BLaER1 treated with 17β-estradiol and CSF1 and Interleukin-3, amounts not matched to agents 10 nM and 100 nM (cell line): ENCODE results near the gene NPC2.

Source experiments
- H3K27ac ChIP-seq, 11 experiments: shearing (Covaris generic); formaldehyde crosslinking; 2 replicates each; pipeline ENCODE4 v1.8.1; 2022
- H3K27me3 ChIP-seq, 11 experiments: shearing (Covaris generic); formaldehyde crosslinking; 2 replicates each; pipeline ENCODE4 v1.8.1; 2022
- H3K36me3 ChIP-seq, 11 experiments: shearing (Covaris generic); formaldehyde crosslinking; 2 replicates each; pipeline ENCODE4 v1.8.1; 2022
- H3K4me1 ChIP-seq, 10 experiments: shearing (Covaris generic); formaldehyde crosslinking; 2 replicates each; pipeline ENCODE4 v1.8.1; 2022
- H3K4me2 ChIP-seq, 11 experiments: shearing (Covaris generic); formaldehyde crosslinking; 2 replicates each; pipeline ENCODE4 v1.8.1; 2022
- H3K4me3 ChIP-seq, 10 experiments: shearing (Covaris generic); formaldehyde crosslinking; 2 replicates each; pipeline ENCODE4 v1.8.1; 2022
- H3K9ac ChIP-seq, 11 experiments: shearing (Covaris generic); formaldehyde crosslinking; 2 replicates each; pipeline ENCODE4 v1.8.1; 2022
- H3K9me3 ChIP-seq, 11 experiments: shearing (Covaris generic); formaldehyde crosslinking; replicated peaks in 1 of 11; 2 replicates each; pipeline ENCODE4 v1.8.1; 2022
- H4K20me1 ChIP-seq, 11 experiments: shearing (Covaris generic); formaldehyde crosslinking; 2 replicates each; pipeline ENCODE4 v1.8.1; 2022
- Cebpa-rat ChIP-seq, 11 experiments: shearing (Covaris generic); IDR thresholded peaks; 2 replicates each; pipeline ENCODE4 v1.8.1; 2022

Gene NPC2

DNA sequence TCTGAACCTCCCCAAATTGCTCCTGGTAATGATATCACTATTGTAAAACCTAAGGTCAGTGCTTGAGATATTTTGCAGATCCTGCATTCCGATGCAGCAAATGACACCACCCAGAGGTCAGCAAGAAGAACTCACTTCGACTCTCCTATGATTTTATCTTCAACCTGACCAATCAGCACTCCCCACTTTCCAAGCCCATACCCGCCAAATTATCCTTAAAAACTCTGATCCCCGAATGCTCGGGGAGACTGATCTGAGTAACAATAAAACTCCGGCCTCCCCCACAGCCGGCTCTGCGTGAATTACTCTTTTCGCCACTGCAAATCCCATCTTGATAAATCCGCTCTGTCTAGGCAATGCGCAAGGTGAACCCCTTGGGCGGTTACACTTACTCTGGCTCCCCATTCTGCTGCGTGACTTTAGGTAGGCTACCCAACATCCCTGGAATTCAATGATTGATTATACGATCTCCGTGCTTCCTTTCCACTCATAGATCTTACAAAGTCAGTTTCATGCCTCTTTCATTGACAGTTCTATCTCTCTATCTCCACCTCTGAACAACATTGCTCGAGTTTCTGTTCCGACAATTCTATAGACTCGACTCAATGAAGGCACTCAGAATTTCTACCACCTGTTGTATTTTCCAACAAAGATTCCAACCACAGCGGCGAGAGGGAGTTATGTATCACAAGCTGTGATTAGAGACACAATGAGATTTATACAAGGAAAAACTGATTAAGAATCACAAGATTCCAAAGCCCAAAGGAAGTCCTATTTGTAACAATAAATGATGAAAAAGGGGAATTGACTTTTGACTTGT, 939 bp downstream of the NPC2 start:
- peak overlapping the region; percentile 57 to 98 (median 85); a peak in 19 of 22 replicates for H3K27ac ChIP-seq

DNA sequence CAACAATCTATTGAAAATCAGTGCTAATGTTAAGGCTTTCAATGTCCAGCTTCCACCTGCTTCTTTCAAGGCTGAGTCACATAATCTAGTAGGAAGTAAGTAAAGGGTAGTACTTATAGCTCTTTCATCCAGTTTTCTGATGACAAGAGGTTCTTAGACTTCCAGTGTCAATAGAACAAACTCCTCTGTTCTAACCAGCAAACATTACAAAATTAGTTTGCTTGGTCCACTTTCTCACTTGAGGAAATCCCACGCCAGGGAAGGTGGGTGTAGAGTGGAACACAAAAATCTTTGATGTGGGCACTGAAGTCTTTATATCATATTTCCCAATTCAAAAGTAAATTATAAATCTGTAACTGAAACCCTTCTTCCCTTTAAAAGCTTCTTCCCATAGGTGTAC, 2.6 kb downstream of the NPC2 start:
- peaks cover 5 to 50% (median 10%) of the 10 kb centered on the region in 11 experiments; a peak in 15 of 22 replicates for H3K36me3 ChIP-seq
- peaks cover 0 to 4% (median 0%) of the 10 kb centered on the region in 11 experiments; a peak in 6 of 22 replicates for H3K27me3 ChIP-seq
- H4K20me1 ChIP-seq: peaks cover 0 to 71% (median 4%) of the 10 kb centered on the region in 11 experiments; a peak in 13 of 22 replicates
- peak overlapping the region in 3 of 11 experiments; percentile 11 to 98 (median 97); a peak in 2 of 22 replicates for H3K9ac ChIP-seq
- no peak overlapping the region for H3K27ac ChIP-seq
- H3K4me1 ChIP-seq: peaks cover 38 to 79% (median 57%) of the 10 kb centered on the region in 10 experiments
- no peaks in the 10 kb centered on the region for H3K9me3 ChIP-seq
- no peak for TF ChIP-seq Cebpa-rat (IDR thresholded peaks at IDR 0.05)
- peak overlapping the region in 8 of 11 experiments; percentile 4 to 97 (median 18); a peak in 11 of 22 replicates for H3K4me2 ChIP-seq
- peak overlapping the region in 2 of 10 experiments; percentile 97; a peak in 3 of 20 replicates for H3K4me3 ChIP-seq

More for the DNA sequence above, 939 bp downstream of the NPC2 start:
- H3K9me3 ChIP-seq: no peaks in the 10 kb centered on the region
- H3K4me1 ChIP-seq: peaks cover 42 to 75% (median 56%) of the 10 kb centered on the region in 10 experiments
- H3K4me3 ChIP-seq: peak overlapping the region; percentile 78 to 97 (median 94)
- H3K36me3 ChIP-seq: peaks cover 0 to 47% (median 14%) of the 10 kb centered on the region in 11 experiments; a peak in 14 of 22 replicates
- peak overlapping the region; percentile 81 to 98 (median 88) for H3K9ac ChIP-seq
- H3K27me3 ChIP-seq: peaks cover 0 to 4% (median 0%) of the 10 kb centered on the region in 11 experiments; a peak in 6 of 22 replicates
- H4K20me1 ChIP-seq: peaks cover 0 to 54% (median 4%) of the 10 kb centered on the region in 11 experiments; a peak in 12 of 22 replicates
- peak overlapping the region; percentile 87 to 97 (median 91) for H3K4me2 ChIP-seq
- TF ChIP-seq Cebpa-rat (IDR thresholded peaks at IDR 0.05): no peak

DNA sequence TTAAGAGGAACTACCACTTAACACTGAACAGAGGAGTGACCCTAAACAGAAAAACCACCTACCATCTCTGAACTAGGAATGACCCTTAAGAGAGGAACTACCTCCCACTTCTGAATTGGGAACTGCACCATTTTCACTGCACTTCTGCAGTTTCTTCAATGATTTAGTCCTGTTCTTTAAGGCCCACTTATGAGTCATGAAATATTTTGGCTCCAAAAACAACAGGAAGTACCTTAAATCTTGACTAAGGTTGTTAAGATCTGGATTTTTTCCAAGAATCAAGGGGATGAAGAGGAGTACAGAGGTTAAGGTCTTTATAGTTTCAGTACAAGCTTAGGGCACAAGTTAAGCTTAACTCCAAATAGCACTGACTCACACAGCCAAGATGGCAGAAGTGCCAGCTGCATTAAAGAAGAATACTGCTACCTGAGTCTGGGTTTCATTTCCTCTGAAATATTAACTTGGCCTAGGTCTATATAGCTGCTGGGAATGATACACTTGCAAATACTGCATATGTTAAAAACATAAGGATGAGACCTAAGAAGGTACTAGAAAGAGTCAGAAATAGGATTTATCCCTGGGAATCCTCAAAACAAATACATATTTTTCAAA, 4.2 kb downstream of the NPC2 start:
- H3K27me3 ChIP-seq: peaks cover 0 to 4% (median 0%) of the 10 kb centered on the region in 11 experiments; a peak in 6 of 22 replicates
- H3K4me3 ChIP-seq: no peak overlapping the region
- H3K27ac ChIP-seq: peak overlapping the region in 3 of 11 experiments; percentile 1 to 21 (median 5); a peak in 3 of 22 replicates
- peaks cover 0 to 87% (median 4%) of the 10 kb centered on the region in 11 experiments; a peak in 13 of 22 replicates for H4K20me1 ChIP-seq
- H3K9me3 ChIP-seq: no peaks in the 10 kb centered on the region
- peaks cover 20 to 66% (median 26%) of the 10 kb centered on the region in 11 experiments for H3K36me3 ChIP-seq
- peaks cover 23 to 70% (median 42%) of the 10 kb centered on the region in 10 experiments for H3K4me1 ChIP-seq
- TF ChIP-seq Cebpa-rat (IDR thresholded peaks at IDR 0.05): no peak
- peak overlapping the region in 5 of 11 experiments; percentile 11 to 97 (median 87); a peak in 9 of 22 replicates for H3K4me2 ChIP-seq
- H3K9ac ChIP-seq: 0 out of 22 replicates have a peak overlapping the region, but pooled peaks of 1 of the 11 experiments have one; percentile 7

DNA sequence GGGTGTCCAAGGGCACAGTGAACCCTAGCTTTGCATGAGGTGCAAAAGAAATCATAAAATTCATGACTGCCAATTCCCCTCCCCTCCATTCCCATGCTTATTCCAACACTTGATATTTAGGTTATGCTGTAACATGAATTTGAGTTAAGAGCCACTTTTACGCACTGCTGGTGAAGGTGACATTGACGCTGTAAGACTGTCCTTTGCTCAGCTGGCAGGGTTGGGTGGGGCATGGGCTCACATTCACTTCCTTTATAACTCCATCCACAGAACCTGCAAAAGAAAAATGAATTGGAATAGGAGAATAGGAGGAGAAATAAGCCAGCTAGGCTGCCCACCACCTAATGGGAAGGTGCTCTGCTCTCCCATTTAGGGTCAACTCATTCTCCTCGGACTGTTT, 6.9 kb downstream of the NPC2 start:
- H3K9me3 ChIP-seq: no peaks in the 10 kb centered on the region
- peaks cover 40 to 90% (median 48%) of the 10 kb centered on the region in 11 experiments for H3K36me3 ChIP-seq
- H3K27ac ChIP-seq: no peak overlapping the region
- H3K4me2 ChIP-seq: peak overlapping the region in 3 of 11 experiments; percentile 6 to 88 (median 38); a peak in 4 of 22 replicates
- no peaks in the 10 kb centered on the region for H3K27me3 ChIP-seq
- no peak for TF ChIP-seq Cebpa-rat (IDR thresholded peaks at IDR 0.05)
- no peak overlapping the region for H3K9ac ChIP-seq
- H3K4me1 ChIP-seq: peaks cover 8 to 63% (median 28%) of the 10 kb centered on the region in 10 experiments; a peak in 18 of 20 replicates
- H4K20me1 ChIP-seq: peaks cover 0 to 100% (median 0%) of the 10 kb centered on the region in 11 experiments; a peak in 11 of 22 replicates
- H3K4me3 ChIP-seq: no peak overlapping the region

DNA sequence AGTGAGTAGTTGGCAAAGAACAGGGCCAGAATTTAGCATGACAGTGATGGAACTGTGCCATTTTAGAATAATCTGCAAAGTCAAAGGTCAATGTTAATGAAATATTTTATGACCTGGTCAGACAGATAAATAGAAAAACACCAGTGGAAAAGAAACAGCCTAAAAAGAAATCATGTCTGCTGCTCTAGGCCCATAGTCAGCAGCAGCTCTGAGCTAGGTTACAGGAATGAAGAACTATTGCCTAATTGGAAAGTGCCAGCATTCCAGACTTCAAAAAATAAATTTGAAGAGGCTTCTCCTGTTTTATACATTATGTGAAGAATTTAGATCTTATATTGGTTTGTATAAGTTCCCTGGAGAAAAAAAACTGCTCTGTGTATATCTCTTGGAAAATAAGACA, 9.8 kb downstream of the NPC2 start:
- Histone ChIP-seq H3K27ac (no peak overlapping the region), H3K4me2 (no peak overlapping the region), H3K4me1 (peaks cover 0 to 35% (median 11%) of the 10 kb centered on the region in 10 experiments; a peak in 13 of 20 replicates), H4K20me1 (peaks cover 0 to 100% (median 0%) of the 10 kb centered on the region in 11 experiments; a peak in 10 of 22 replicates), H3K4me3 (no peak overlapping the region), H3K9me3 (no peaks in the 10 kb centered on the region), H3K9ac (no peak overlapping the region), H3K36me3 (peaks cover 58 to 100% (median 67%) of the 10 kb centered on the region in 11 experiments), H3K27me3 (no peaks in the 10 kb centered on the region)
- no peak for TF ChIP-seq Cebpa-rat (IDR thresholded peaks at IDR 0.05)

GRCh38 chr14:74482571-74482970, 10.5 kb downstream of the NPC2 start:
- Histone ChIP-seq H3K27ac (no peak overlapping the region), H3K36me3 (peaks cover 61 to 100% (median 69%) of the 10 kb centered on the region in 11 experiments)

DNA sequence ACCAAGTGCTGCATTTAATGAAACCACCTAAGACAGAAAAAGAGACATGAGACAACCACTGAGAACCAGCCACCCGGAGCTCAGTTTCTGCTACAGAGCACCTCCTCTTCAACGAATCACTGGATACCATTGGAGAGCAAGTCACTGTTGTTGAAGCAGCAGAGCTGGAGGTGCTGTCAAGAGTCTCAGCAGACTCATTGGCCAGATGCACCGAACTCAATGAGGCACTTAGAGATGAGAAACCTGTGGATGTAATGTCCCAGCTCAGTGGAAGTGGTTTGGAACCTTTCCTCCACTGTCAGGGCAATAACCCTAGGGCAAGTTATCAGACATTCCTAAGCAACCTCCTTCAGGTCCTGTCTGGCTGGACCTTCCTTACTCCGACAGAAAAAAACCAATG, 13.1 kb downstream of the NPC2 start:
- H3K9ac ChIP-seq: no peak overlapping the region; a peak in 1 of 22 replicates
- peaks cover 0 to 100% (median 0%) of the 10 kb centered on the region in 11 experiments; a peak in 6 of 22 replicates for H4K20me1 ChIP-seq
- no peak for TF ChIP-seq Cebpa-rat (IDR thresholded peaks at IDR 0.05)
- H3K27ac ChIP-seq: no peak overlapping the region
- H3K36me3 ChIP-seq: peaks cover 52 to 100% (median 65%) of the 10 kb centered on the region in 11 experiments
- no peak overlapping the region for H3K4me2 ChIP-seq
- no peaks in the 10 kb centered on the region for H3K9me3 ChIP-seq
- peaks cover 0 to 8% (median 0%) of the 10 kb centered on the region in 10 experiments; a peak in 4 of 20 replicates for H3K4me1 ChIP-seq
- no peak overlapping the region for H3K4me3 ChIP-seq
- no peaks in the 10 kb centered on the region for H3K27me3 ChIP-seq

More at GRCh38 chr14:74482571-74482970, 10.5 kb downstream of the NPC2 start:
- no peak for TF ChIP-seq Cebpa-rat (IDR thresholded peaks at IDR 0.05)
- Histone ChIP-seq H3K4me1 (peaks cover 0 to 27% (median 8%) of the 10 kb centered on the region in 10 experiments; a peak in 13 of 20 replicates), H3K4me3 (no peak overlapping the region), H3K27me3 (no peaks in the 10 kb centered on the region), H3K4me2 (no peak overlapping the region), H3K9ac (no peak overlapping the region), H4K20me1 (peaks cover 0 to 100% (median 0%) of the 10 kb centered on the region in 11 experiments; a peak in 10 of 22 replicates), H3K9me3 (no peaks in the 10 kb centered on the region)

DNA sequence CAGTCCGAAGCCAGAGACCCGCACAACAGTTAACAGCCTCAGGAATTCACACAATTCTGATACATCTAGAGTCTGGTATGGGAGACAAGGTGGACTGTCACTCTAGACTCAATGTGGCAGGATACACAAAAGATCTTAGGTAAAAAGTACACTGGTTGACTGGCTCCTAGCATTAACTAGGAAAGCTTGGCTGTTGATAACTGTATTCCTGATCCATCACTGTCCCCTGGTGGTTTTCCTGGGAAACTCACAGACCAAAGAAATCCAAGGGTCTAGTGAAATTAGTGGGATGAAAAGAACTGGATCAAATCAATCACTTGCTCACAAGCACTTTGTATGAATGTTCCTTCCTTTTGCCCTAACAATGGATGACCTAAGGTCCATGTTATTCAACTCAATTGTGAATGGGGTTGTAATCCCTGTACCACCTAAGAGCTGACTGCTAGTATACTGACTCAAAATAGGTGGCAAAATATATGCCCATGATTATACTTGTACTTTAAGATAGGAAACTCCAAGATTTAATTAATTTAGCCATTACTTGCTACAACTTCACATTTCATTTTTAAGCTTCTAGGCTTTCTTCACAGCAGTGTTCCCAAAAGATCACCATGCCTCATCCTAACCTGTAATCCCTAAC, 14.0 kb downstream of the NPC2 start:
- Histone ChIP-seq H3K9me3 (no peaks in the 10 kb centered on the region), H3K27me3 (no peaks in the 10 kb centered on the region), H3K4me2 (no peak overlapping the region), H3K4me3 (no peak overlapping the region), H3K36me3 (peaks cover 44 to 100% (median 56%) of the 10 kb centered on the region in 11 experiments), H3K27ac (no peak overlapping the region), H3K9ac (no peak overlapping the region), H3K4me1 (peaks cover 0 to 8% (median 0%) of the 10 kb centered on the region in 10 experiments; a peak in 3 of 20 replicates), H4K20me1 (peaks cover 0 to 100% (median 0%) of the 10 kb centered on the region in 11 experiments; a peak in 6 of 22 replicates)
- no peak for TF ChIP-seq Cebpa-rat (IDR thresholded peaks at IDR 0.05)
